ENCODE data around the gene ARMH4.

GRCh38 chr14:58196198-58196597 lies 44.2 kb upstream of the ARMH4 start:
- TF ChIP-seq CTCF (IDR thresholded peaks at IDR 0.05 in 4 of 5, conservative IDR thresholded peaks at IDR 0.05 in 1 of 5): no peak
- no peak for TF ChIP-seq POLR2A (IDR thresholded peaks at IDR 0.05)
